ENCODE data around the gene PNMA6A.
"Not testable (repeated sequence)": the region's sequence is repeated elsewhere in the genome, so short reads cannot be mapped to it uniquely, and the experiment has no call there.

Gene PNMA6A

GRCh38 chrX:153102418-153102817 lies 30.2 kb downstream of the PNMA6A start:
- no peak overlapping the region for H3K4me3 ChIP-seq (ENCODE audit: low read depth, low read length)
- no peak for DNase-seq (ENCODE audit: low read depth)
- no peak for TF ChIP-seq CTCF (IDR thresholded peaks at IDR 0.05; ENCODE audit: low read depth, low read length, missing control alignments)

GRCh38 chrX:153104959-153105358 lies 32.7 kb downstream of the PNMA6A start:
- DNase-seq (ENCODE audit: low read depth) = not testable (repeated sequence)

GRCh38 chrX:153106092-153106801 lies 34.0 kb downstream of the PNMA6A start:
- H3K4me3 ChIP-seq (ENCODE audit: low read depth, low read length); DNase-seq (ENCODE audit: low read depth): not testable (repeated sequence)

More at GRCh38 chrX:153104959-153105358, 32.7 kb downstream of the PNMA6A start:
- H3K4me3 ChIP-seq (ENCODE audit: low read depth, low read length) = not testable (repeated sequence)

- DNase-seq (ENCODE audit: low read depth); H3K4me3 ChIP-seq (ENCODE audit: low read depth, low read length): not testable (repeated sequence)
Measured at GRCh38 chrX:153110735-153111134, 38.5 kb downstream of the PNMA6A start.

- H3K4me3 ChIP-seq (ENCODE audit: low read depth, low read length); DNase-seq (ENCODE audit: low read depth): not testable (repeated sequence)
Measured at GRCh38 chrX:153113851-153114250, 41.6 kb downstream of the PNMA6A start.

- not testable (repeated sequence) for H3K4me3 ChIP-seq (ENCODE audit: low read depth, low read length); DNase-seq (ENCODE audit: low read depth)
Measured at GRCh38 chrX:153117754-153118153, 45.5 kb downstream of the PNMA6A start.

GRCh38 chrX:153120230-153120629 lies 48.0 kb downstream of the PNMA6A start:
- H3K4me3 ChIP-seq (ENCODE audit: low read depth, low read length); DNase-seq (ENCODE audit: low read depth): not testable (repeated sequence)

GRCh38 chrX:153123468-153123867 lies 51.2 kb downstream of the PNMA6A start:
- DNase-seq (ENCODE audit: low read depth) = not testable (repeated sequence)

More at GRCh38 chrX:153123468-153123867, 51.2 kb downstream of the PNMA6A start:
- not testable (repeated sequence) for H3K4me3 ChIP-seq (ENCODE audit: low read depth, low read length)

Measured in GM12864 (cell line).